ENCODE measurements around the gene FKBP5. TPM values are rescaled to one million over a fixed set of nuclear protein-coding genes. Genes with fewer than 3 reads are reported as not detected.

The FKBP5 gene
- total and polyA plus RNA-seq, 9 of the 15 experiments (the other 6 are each of a cell fraction or from before 2014, with no cell fraction given) = 32.7 to 151 (median 75.0) TPM

DNA sequence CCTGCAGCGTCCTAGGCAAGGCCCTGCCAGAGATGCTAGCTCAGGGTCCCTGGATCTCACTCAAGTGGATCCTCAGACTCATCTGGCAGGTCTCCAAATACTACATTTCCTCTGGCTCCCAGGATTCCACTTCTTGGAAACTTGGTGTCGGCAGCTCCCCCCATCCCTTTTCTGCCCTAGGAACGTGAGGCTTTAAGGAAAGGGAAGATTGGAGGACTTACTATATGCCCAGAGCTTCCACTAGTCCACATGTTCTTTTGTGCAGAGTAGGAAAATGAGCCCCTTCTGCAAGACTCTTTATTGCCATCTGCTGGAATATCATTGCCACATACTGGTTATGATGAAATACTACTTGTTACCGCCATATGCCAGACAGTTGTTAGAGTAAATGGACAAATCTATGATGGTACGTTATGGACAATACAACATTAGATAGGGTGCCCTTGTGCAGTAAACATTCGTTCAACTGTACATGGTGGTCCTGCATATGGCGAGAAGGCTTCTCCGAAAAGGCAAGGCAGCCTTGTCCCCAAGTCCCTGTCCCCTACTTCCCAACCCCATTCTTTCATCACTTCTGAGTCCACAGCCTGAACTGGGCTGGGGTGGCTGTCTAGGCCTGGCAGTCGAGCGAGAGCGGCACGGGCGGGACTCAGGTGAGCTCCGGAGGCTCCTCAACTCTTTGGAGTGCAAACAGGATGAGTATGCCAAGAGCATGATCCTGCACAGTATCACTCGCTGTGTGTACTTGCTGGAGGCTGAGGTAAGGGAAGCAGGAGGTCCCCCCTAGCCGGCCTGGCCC, 48.9 kb upstream of the FKBP5 start (continued):
- peak; percentile 84 for TF ChIP-seq CBFB (CRISPR knock-in tag; IDR thresholded peaks at IDR 0.05)
- TF ChIP-seq EGR1 (conservative IDR thresholded peaks at IDR 0.05) = no peak
- TF ChIP-seq SMARCB1 (IDR thresholded peaks at IDR 0.05; ENCODE audit: insufficient read length, low read depth) = no peak
- no peak for TF ChIP-seq SIX5 (IDR thresholded peaks at IDR 0.05; ENCODE audit: borderline replicate concordance in 1 of 2, insufficient read depth in 1 of 2, low read depth in 1 of 2, low read length in 2 of 2)
- TF ChIP-seq JUN (IDR thresholded peaks at IDR 0.05; ENCODE audit: borderline replicate concordance, low read depth, low read length) = peak; percentile 58; the same call in 1 of the 2 replicates
- TF ChIP-seq JUN (CRISPR knock-in tag; IDR thresholded peaks at IDR 0.05; ENCODE audit: borderline replicate concordance) = no peak
- peak; percentile 68 for TF ChIP-seq JUND (IDR thresholded peaks at IDR 0.05; ENCODE audit: borderline replicate concordance, low read depth, low read length)
- TF ChIP-seq JUND (tag; IDR thresholded peaks at IDR 0.05; ENCODE audit: borderline replicate concordance, low read depth, low read length) = peak; percentile 79; the same call in 2 of the 3 replicates
- TF ChIP-seq ATF7 (IDR thresholded peaks at IDR 0.05) = peak; percentile 68
- TF ChIP-seq ZBTB8A (IDR thresholded peaks at IDR 0.05; ENCODE audit: partially characterized antibody) = no peak
- TF ChIP-seq, protein P1, sequence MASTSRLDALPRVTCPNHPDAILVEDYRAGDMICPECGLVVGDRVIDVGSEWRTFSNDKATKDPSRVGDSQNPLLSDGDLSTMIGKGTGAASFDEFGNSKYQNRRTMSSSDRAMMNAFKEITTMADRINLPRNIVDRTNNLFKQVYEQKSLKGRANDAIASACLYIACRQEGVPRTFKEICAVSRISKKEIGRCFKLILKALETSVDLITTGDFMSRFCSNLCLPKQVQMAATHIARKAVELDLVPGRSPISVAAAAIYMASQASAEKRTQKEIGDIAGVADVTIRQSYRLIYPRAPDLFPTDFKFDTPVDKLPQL (IDR thresholded peaks at IDR 0.05; ENCODE audit: extremely low read depth, insufficient read length) = no peak
- peak; percentile 62 for TF ChIP-seq EP400 (IDR thresholded peaks at IDR 0.05)
- peak; percentile 17; the same call in 1 of the 2 replicates for TF ChIP-seq BHLHE40 (IDR thresholded peaks at IDR 0.05; ENCODE audit: low read length)
- no peak for TF ChIP-seq KAT2B (IDR thresholded peaks at IDR 0.05; ENCODE audit: low read depth, low read length)
- TF ChIP-seq, protein P2, sequence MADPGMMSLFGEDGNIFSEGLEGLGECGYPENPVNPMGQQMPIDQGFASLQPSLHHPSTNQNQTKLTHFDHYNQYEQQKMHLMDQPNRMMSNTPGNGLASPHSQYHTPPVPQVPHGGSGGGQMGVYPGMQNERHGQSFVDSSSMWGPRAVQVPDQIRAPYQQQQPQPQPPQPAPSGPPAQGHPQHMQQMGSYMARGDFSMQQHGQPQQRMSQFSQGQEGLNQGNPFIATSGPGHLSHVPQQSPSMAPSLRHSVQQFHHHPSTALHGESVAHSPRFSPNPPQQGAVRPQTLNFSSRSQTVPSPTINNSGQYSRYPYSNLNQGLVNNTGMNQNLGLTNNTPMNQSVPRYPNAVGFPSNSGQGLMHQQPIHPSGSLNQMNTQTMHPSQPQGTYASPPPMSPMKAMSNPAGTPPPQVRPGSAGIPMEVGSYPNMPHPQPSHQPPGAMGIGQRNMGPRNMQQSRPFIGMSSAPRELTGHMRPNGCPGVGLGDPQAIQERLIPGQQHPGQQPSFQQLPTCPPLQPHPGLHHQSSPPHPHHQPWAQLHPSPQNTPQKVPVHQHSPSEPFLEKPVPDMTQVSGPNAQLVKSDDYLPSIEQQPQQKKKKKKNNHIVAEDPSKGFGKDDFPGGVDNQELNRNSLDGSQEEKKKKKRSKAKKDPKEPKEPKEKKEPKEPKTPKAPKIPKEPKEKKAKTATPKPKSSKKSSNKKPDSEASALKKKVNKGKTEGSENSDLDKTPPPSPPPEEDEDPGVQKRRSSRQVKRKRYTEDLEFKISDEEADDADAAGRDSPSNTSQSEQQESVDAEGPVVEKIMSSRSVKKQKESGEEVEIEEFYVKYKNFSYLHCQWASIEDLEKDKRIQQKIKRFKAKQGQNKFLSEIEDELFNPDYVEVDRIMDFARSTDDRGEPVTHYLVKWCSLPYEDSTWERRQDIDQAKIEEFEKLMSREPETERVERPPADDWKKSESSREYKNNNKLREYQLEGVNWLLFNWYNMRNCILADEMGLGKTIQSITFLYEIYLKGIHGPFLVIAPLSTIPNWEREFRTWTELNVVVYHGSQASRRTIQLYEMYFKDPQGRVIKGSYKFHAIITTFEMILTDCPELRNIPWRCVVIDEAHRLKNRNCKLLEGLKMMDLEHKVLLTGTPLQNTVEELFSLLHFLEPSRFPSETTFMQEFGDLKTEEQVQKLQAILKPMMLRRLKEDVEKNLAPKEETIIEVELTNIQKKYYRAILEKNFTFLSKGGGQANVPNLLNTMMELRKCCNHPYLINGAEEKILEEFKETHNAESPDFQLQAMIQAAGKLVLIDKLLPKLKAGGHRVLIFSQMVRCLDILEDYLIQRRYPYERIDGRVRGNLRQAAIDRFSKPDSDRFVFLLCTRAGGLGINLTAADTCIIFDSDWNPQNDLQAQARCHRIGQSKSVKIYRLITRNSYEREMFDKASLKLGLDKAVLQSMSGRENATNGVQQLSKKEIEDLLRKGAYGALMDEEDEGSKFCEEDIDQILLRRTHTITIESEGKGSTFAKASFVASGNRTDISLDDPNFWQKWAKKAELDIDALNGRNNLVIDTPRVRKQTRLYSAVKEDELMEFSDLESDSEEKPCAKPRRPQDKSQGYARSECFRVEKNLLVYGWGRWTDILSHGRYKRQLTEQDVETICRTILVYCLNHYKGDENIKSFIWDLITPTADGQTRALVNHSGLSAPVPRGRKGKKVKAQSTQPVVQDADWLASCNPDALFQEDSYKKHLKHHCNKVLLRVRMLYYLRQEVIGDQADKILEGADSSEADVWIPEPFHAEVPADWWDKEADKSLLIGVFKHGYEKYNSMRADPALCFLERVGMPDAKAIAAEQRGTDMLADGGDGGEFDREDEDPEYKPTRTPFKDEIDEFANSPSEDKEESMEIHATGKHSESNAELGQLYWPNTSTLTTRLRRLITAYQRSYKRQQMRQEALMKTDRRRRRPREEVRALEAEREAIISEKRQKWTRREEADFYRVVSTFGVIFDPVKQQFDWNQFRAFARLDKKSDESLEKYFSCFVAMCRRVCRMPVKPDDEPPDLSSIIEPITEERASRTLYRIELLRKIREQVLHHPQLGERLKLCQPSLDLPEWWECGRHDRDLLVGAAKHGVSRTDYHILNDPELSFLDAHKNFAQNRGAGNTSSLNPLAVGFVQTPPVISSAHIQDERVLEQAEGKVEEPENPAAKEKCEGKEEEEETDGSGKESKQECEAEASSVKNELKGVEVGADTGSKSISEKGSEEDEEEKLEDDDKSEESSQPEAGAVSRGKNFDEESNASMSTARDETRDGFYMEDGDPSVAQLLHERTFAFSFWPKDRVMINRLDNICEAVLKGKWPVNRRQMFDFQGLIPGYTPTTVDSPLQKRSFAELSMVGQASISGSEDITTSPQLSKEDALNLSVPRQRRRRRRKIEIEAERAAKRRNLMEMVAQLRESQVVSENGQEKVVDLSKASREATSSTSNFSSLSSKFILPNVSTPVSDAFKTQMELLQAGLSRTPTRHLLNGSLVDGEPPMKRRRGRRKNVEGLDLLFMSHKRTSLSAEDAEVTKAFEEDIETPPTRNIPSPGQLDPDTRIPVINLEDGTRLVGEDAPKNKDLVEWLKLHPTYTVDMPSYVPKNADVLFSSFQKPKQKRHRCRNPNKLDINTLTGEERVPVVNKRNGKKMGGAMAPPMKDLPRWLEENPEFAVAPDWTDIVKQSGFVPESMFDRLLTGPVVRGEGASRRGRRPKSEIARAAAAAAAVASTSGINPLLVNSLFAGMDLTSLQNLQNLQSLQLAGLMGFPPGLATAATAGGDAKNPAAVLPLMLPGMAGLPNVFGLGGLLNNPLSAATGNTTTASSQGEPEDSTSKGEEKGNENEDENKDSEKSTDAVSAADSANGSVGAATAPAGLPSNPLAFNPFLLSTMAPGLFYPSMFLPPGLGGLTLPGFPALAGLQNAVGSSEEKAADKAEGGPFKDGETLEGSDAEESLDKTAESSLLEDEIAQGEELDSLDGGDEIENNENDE (IDR thresholded peaks at IDR 0.05; ENCODE audit: low read depth, low read length) = no peak
- no peak for TF ChIP-seq ZNF668 (CRISPR knock-in tag; IDR thresholded peaks at IDR 0.05)
- TF ChIP-seq CTBP1 (IDR thresholded peaks at IDR 0.05; ENCODE audit: borderline replicate concordance) = peak; percentile 15; the same call in 1 of the 2 replicates
